GM18951 (cell line): Measurements from ENCODE around the gene LASP1.
"Not testable (repeated sequence)": the region's sequence is repeated elsewhere in the genome, so short reads cannot be mapped to it uniquely, and the experiment has no call there.

Source experiments
- POLR2A ChIP-seq: IDR thresholded peaks from 4 replicates; pipeline ENCODE4 v1.6.1; 2011; ENCODE audit warnings: mild to moderate bottlenecking; ENCODE audit not compliant: insufficient read length, insufficient read depth; ENCODE audit errors: extremely low read depth
- in situ Hi-C: fragments of 300-500 bp; cut with MboI; formaldehyde crosslinking; loops from one replicate; pipeline ENCODE4 v1.12.0; 2022; ENCODE audit warnings: low sequenced_read_pairs, mixed read lengths, inconsistent platforms; ENCODE audit not compliant: unreplicated experiment

The LASP1 gene

DNA sequence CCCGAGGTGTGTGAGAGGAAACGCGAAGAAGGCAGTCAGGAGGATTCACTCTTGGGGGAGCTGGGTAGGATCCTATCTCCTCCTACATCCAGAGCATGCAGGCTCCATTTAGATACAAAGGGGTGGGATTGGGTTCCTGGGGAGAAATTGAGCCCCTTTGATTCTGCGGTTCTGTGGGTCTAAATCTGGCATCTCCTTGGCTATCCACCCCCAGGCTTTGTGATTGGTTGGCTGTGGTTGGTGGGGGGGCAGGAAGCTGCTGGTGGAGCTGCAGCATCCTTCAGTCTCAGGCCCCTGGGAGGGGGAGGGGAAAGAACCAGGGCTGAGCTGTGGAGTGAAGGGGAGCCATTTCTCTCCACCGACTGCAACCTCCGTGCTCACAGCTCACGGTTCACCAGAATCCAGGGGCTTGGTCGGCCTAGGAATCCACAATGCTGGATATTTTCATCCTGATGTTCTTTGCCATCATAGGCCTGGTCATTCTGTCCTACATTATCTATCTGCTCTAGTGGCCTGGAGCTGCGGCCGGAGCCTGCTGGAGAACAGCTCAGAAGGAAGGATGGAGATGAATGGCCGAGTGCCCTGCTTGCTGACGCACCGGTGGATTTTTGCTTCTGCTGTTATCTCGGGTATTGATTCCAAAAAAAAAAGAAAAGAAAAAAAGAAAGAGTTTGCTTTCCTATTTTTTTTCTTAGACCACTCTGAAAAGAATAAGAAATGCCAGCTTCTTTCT is 55.6 kb downstream of the LASP1 start, which contains the start of gene LASP1NB:
LASP1NB (plus strand) TSS at position 352 of the 733 bp plus-strand sequence.
- TF ChIP-seq POLR2A = no peak
- in situ Hi-C loops = no loop called here

DNA sequence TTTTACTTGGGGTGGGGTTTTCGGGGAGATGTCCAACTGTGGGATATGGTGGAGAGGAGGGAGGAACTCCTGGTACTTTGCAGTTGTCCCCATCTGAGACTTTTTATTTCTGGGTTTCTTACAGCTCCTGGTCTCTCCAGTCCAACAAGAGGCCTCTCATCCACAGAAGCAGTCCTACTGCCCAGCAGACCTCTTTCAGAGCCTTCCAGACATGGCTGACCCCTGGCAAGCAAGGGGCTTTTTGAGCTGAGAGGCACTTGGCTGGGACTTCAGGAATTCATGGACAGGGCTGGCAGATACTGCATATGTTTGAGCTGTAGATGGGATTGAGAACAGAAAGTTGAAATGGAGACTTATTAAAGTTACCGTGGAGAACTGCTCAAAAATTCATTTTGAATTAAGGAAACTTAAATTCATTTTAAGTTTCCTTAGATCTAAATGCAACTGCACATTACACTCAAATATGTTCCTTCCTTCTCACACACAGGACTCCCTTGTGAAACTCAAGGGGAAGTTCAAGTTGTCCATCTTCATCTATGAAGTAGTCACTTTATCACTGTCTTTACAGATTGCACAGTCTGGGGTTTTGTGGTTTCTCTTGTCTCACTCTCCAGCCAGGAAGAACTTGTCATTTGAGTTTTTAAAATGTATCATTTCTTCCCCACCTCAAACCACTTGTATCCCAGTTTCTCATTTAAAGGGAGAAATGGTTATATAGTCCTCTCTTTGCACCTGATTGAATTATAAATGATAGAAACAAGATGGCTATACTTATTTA is 56.6 kb downstream of the LASP1 start:
- TF ChIP-seq POLR2A = no peak
- in situ Hi-C loops = no loop called here

DNA sequence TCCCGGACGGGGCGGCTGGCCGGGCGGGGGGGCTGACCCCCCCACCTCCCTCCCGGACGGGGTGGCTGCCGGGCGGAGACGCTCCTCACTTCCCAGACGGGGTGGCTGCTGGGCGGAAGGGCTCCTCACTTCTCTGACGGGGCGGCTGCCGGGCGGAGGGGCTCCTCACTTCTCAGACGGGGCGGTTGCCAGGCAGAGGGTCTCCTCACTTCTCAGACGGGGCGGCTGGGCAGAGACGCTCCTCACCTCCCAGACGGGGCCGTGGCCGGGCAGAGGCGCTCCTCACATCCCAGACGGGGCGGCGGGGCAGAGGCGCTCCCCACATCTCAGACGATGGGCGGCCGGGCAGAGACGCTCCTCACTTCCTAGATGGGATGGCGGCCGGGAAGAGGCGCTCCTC is 60.9 kb downstream of the LASP1 start:
- in situ Hi-C loops = not testable (repeated sequence)

DNA sequence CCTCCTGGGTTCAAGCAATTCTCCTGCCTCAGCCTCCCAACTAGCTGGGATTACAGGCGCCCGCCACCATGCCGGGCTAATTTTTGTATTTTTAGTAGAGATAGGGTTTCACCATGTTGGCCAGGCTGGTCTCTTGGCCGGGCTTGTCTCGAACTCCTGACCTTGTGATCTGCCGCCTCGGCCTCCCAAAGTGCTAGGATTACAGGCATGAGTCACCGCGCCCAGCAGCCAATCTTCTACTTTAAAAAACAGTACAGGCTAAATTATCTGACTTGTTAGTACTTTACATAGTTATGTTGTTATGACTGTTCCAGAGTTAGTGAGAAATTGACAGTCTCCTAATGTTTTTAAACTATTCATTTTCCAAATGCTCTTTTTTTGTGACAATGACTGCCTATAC is 64.1 kb downstream of the LASP1 start:
- in situ Hi-C loops = not testable (repeated sequence)

DNA sequence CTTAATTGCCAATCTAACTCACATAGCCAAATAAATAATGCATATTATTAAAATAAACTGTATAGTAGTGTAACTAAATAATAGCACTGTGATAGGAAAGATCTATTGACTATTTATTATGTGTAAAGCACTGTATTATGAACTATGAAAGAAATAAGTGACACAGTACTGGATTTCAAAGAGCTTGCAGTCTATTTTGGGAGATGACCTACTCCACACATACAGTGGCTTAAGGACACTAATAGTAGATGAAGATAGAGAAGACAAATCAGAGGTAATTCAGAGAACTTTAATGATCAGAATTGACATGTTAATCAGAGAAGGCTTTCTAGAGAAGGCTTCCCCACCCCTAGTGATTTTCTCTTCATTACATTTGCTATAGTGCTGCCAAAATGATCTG is 70.1 kb downstream of the LASP1 start:
- TF ChIP-seq POLR2A = no peak
- in situ Hi-C loops = no loop called here

DNA sequence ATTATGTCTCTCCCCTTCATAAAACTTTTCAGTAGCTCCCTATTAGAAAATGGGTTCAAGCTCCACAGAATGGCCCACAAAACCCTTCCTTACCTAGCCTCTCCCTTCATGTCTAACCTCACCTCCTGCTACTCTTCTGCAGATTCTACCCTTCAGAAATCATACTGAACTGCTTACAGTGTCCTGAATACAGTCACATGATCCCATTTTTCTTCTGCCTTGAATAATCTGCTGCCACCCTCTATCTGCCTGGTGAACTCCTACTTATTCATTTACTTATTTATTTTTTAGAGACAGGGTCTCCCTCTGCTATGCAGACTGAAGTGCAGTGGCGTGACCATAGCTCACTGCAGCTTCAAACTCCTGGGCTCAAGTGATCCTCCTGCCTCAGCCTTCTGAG is 70.5 kb downstream of the LASP1 start:
- in situ Hi-C loops = no loop called here
- no peak for TF ChIP-seq POLR2A

DNA sequence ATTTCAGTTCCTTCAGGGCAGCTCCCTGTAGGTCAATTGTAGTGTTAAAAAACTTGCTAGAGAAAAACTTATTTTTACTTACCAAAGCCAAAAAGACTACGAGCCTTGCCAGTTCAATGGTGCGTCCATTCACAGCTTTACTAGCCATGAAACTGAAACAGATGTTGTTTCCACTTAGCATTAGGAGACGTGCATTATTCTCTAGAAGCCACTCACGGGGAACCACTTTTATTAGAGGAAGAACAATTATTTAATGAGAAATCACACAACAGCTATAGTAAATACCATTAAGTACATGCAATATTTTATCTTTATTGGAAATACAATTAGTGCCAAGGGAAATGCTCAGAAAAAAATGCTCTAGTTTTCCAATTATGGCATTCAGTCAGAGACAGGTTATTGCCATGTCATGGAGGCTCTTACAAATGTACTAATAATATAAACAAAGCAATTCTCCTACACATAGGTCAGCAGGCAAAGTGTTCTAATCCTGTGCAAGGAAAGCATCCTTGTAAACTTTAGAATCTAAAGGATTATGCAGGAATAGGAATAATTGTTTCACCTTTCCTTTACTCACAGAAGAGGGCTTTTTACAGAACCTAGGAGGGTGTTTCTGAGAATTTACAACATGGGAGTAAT is 73.0 kb downstream of the LASP1 start:
- in situ Hi-C loops = no loop called here
- no peak for TF ChIP-seq POLR2A

DNA sequence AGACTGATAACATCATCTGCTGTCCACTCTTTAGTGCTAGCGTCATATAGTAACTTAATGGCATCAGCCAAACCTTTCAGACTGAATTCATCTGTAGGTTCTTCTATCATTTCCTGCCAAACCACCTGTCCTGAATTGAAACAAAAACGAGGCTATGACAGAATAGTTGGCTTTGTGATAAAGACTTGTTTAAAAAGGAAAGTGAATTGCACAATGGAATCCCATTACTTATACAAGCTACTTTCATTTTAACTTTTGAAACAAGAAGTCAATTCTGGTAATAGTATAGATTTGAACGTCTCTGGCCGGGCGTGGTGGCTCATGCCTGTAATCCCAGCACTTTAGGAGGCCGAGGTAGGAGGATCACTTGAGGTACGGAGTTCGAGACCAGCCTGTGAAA is 73.7 kb downstream of the LASP1 start:
- TF ChIP-seq POLR2A = no peak
- in situ Hi-C loops = no loop called here

DNA sequence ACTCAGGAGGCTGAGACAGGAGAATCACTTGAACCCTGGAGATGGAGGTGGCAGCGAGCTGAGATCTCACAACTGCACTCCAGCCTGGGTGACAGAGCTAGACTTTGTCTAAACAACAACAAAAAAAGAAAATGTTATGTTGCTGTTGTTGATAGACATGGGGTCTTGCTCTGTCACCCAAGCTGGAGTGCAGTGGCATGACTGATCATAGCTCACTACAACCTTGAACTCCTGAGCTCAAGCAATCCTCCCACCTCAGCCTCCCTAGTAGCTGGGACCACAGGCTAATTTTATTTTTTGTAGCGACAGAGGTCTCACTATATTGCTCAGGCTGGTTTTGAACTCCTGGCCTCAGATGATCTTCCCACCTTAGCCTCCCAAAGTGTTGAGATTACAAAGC is 77.3 kb downstream of the LASP1 start:
- no peak for TF ChIP-seq POLR2A
- in situ Hi-C loops = no loop called here

DNA sequence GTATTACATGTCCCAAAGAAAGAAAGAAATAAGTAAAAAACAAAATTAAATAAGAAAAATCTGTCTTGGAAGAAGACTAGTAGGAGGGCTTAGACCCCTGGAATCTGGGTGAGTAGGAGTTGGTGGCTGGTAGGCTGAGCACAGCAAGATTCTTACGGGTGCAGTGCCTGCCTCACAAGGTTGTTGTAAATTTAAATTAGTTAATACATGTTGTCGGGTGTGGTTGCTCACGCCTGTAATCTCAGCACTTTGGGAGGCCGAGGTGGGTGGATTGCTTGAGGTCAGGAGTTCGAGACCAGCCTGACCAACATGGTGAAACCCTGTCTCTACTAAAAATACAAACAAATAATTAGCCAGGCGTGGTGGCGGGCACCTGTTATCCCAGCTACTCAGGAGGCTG is 83.9 kb downstream of the LASP1 start:
- in situ Hi-C loops = not testable (repeated sequence)

DNA sequence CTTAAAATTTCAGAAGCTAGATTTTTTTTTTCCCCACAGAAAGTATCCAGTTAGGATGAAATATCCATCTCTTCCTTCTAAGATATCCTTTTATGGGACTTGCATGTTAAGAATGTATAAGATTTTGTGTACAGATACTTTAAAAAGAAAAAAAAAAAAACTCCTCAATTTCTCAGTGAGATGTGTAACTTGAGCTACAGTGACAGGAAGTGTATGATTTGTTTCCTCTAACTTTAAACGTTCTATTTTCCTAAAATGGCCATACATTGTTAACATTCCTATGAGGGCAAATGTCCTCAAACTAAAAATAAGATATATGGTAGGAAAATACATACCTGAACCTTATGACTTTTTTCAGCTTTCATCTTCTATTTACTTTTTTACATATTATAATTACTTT is 88.5 kb downstream of the LASP1 start:
- no peak for TF ChIP-seq POLR2A
- in situ Hi-C loops = no loop called here

DNA sequence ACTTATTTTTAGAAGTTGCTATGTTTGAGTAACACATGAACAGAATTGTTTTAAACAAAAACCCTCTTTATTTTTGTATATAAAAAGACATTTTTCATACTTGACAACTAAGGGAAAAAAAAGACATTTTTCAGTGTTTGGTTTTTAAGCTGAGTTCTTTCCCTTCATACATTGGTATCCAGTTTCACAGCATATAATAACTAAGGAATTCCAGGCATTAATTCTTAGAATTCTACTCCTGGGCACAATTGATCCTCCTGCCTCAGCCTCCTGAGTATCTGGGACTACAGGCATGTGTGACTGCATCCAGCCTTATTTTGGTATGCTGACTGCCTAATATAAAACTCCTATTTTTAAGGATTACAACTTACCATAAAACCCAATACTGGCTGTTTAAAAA is 88.9 kb downstream of the LASP1 start:
- in situ Hi-C loops = no loop called here
- no peak for TF ChIP-seq POLR2A

DNA sequence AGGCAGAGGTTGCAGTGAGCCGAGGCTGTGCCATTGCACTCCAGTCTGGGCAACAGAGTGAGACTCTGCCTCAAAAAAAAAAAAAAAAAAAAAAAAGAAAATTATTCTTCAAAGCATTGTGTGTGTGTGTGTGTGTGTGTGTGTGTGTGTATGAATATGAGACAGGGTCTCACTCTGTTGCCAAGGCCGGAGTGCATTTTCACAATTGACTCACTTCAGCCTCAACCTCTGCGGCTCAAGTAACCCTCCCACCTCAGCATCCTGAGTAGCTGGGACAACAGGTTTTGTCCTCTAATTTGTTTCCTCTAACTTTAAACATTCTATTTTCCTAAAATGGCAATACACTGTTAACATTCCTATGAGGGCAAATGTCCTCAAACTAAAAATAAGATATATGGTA is 89.7 kb downstream of the LASP1 start:
- TF ChIP-seq POLR2A = no peak
- in situ Hi-C loops = no loop called here

DNA sequence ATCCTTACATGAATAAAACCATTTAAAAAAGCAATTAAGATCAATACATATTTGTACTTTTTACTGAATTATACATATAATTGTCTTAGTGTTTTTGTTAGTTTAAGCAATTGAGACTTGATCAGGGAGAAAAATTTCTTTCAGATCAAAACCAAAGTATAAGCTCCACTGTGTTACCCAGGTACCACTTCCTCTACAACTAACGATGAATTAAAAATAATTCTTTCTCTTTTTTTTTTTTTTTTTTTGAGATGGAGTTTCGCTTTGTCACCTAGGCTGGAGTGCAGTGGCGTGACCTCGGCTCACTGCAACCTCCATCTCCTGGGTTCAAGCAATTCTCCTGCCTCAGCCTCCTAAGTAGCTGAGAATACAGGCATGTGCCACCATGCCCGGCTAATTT is 90.5 kb downstream of the LASP1 start:
- no peak for TF ChIP-seq POLR2A
- in situ Hi-C loops = no loop called here
